NB4 (cell line): ENCODE results near the gene CDKL4.
A peak's percentile ranks its signal among the peaks of the same experiment; 100 is the strongest.

Source experiments
- DNase-seq: peaks from one replicate; pipeline ENCODE4 v3.0.0; 2010; ENCODE audit warnings: low read depth
- H3K4me3 ChIP-seq: one replicate; pipeline ENCODE4 v1.5.1; 2011; ENCODE audit warnings: mild to moderate bottlenecking, low read depth, low read length, moderate library complexity
- MYC ChIP-seq: IDR thresholded peaks from 2 replicates; pipeline ENCODE4 v1.6.1; 2011; ENCODE audit warnings: low read depth, low read length
- POLR2A ChIP-seq: IDR thresholded peaks from 2 replicates; pipeline ENCODE4 v1.6.1; 2011; ENCODE audit warnings: mild to moderate bottlenecking; ENCODE audit not compliant: insufficient read length; ENCODE audit errors: extremely low read depth
- TF ChIP-seq, protein P1 (sequence below): IDR thresholded peaks from 2 replicates; pipeline ENCODE4 v1.6.1; 2011; ENCODE audit warnings: low read depth, low read length
- TF ChIP-seq, protein P2 (sequence below): IDR thresholded peaks from one replicate; pipeline ENCODE4 v1.5.1; 2012; ENCODE audit warnings: low read depth, low read length

Gene CDKL4

DNA sequence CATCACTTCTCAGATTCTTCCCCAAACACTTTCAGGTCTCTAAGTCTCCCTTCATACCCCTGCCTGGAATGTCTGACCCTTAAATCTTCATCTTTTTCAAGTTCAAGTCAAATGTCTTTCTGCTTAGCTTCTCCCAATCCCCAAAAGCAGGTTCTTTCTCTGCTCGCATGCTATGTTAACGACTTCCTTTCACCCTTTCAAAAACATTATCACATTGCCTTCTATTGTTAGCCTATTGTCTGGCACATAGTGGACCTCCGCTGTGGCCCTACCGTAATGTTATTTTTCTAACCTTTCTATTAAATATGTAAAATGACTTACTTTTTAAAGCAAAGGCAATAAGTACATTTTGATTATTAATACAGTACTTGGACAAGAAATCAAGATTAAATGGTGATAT lies 2.2 kb downstream of the CDKL4 start:
- no peak for DNase-seq
- TF ChIP-seq MYC (no peak), POLR2A (no peak)
- TF ChIP-seq, protein P1, sequence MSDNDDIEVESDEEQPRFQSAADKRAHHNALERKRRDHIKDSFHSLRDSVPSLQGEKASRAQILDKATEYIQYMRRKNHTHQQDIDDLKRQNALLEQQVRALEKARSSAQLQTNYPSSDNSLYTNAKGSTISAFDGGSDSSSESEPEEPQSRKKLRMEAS = no peak
- TF ChIP-seq, protein P2, sequence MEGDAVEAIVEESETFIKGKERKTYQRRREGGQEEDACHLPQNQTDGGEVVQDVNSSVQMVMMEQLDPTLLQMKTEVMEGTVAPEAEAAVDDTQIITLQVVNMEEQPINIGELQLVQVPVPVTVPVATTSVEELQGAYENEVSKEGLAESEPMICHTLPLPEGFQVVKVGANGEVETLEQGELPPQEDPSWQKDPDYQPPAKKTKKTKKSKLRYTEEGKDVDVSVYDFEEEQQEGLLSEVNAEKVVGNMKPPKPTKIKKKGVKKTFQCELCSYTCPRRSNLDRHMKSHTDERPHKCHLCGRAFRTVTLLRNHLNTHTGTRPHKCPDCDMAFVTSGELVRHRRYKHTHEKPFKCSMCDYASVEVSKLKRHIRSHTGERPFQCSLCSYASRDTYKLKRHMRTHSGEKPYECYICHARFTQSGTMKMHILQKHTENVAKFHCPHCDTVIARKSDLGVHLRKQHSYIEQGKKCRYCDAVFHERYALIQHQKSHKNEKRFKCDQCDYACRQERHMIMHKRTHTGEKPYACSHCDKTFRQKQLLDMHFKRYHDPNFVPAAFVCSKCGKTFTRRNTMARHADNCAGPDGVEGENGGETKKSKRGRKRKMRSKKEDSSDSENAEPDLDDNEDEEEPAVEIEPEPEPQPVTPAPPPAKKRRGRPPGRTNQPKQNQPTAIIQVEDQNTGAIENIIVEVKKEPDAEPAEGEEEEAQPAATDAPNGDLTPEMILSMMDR = no peak

DNA sequence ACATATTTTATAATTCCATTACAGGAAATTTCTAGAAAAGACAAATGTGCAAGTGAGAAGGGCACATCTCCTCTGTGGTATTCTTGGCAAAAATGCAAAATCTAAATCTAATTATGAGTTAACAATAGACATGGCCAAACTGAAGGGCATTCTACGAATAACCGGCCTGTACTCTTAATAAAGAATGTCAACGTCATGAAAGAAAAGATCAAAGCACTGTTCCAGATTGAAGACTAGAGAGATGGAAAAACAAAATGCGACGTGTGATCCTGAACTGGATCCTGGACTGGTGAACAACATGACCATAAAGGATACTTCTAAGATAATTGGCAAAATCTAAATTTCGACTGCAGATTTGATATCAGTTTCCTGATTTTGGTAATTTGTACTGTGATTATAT lies 3.0 kb downstream of the CDKL4 start:
- H3K4me3 ChIP-seq = no peak overlapping the region
- no peak for TF ChIP-seq POLR2A
- TF ChIP-seq, protein P2 = no peak
- TF ChIP-seq MYC = no peak
- TF ChIP-seq, protein P1 = no peak
- no peak for DNase-seq

More for the DNA sequence above, 2.2 kb downstream of the CDKL4 start:
- no peak overlapping the region for H3K4me3 ChIP-seq

DNA sequence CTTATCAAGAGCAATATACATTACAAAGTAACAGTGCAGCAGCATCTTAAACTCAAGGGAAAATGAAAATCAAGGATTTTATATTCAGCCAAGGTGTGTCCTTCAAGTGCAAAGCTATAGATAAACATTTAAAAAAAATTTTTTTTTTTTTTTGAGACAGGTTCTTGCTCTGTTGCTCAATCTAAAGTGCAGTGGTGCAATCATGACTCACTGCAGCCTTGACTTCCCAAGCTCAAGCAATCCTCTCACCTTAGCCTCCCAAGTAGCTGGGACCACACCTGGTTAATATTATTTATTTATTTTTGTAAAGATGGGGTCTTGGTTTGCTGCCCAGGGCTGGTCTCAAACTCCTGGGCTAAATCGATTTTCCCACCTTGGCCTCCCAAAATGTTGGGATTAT lies 9.0 kb downstream of the CDKL4 start:
- DNase-seq = peak; percentile 50
- no peak overlapping the region for H3K4me3 ChIP-seq
- TF ChIP-seq POLR2A = no peak
- TF ChIP-seq, protein P2 = no peak

DNA sequence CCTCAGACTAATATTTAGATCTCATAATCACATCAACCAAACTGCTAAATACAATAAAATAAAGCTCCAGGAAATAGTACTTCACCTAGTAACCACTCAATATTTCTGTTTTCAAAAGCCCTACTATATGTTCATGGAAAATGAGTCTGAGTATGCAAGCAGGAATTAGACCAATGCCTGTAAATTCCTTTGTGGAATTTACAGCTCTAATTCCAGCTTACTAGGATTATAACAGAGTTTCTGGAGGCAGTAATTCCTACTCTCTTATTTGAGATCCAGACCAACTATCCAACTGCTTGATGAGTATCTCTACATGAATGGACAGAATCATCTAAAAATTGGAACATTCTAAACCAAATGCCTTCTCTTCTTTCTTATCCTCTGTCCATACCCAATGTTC lies 11.6 kb downstream of the CDKL4 start:
- DNase-seq = no peak
- TF ChIP-seq, protein P2 = no peak
- TF ChIP-seq POLR2A = no peak
- TF ChIP-seq MYC = no peak
- TF ChIP-seq, protein P1 = no peak
- H3K4me3 ChIP-seq = no peak overlapping the region

DNA sequence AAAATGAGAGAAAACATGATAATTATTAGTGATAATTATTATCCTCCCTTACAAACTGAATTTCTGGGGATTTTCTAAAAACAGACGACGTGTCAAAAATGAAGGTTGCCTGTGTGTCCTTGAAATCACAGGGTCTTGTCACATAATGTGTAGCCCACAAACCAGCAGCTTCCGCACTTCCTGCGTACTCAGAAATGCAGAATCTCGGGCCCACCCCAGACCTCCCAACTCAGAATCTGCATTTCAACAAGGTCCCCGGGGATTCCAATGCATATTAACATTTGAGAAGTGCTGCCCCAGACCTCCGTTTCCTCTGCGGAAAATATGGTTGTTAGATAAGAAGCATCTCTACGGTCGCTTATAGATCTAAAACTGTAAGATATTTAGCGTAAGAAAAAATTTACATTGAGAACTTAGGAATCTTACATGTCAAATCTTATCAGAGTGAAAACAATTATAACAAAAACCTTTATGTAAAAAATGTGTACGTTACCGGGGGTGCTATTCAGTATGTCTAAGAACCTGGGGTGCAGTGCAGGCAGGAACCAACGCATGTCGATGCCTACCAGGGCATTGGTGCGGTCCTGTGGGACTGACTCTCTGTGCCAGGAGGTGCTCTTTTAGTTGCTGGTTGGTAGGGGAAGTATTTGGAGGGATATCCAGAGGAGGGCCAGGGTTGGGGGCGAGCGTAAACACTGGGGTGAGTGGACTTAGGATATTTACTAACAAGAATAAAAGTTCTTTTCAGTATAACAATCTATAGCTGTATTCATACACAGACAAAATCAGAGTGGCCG lies 15.2 kb downstream of the CDKL4 start:
- DNase-seq = peak; percentile 30
- TF ChIP-seq MYC (no peak), POLR2A (no peak)
- TF ChIP-seq, protein P2 = no peak
- TF ChIP-seq, protein P1 = no peak
- H3K4me3 ChIP-seq = no peak overlapping the region
